Fibroblast of pulmonary artery (primary cell): Measurements from ENCODE around the gene MEP1A.

ENCODE experiments used
- DNase-seq: peaks from one replicate; pipeline ENCODE4 v3.0.0-alpha.2; 2010; ENCODE audit warnings: low read depth
- H3K4me3 ChIP-seq: replicated peaks from 2 replicates; pipeline ENCODE4 v1.5.1; 2011; ENCODE audit warnings: low read depth, mild to moderate bottlenecking, control low read depth, low read length, moderate library complexity
- CTCF ChIP-seq: IDR thresholded peaks from 2 replicates; pipeline ENCODE4 v1.5.1; 2011; ENCODE audit warnings: mild to moderate bottlenecking, control low read depth, low read length, inconsistent platforms; ENCODE audit errors: missing control alignments

MEP1A gene

GRCh38 chr6:46790355-46790874 lies 2.8 kb upstream of the MEP1A start:
- TF ChIP-seq CTCF: no peak
- no peak for DNase-seq
- no peak overlapping the region for H3K4me3 ChIP-seq

- no peak overlapping the region for H3K4me3 ChIP-seq
- TF ChIP-seq CTCF: no peak
- DNase-seq: no peak
Observed at GRCh38 chr6:46792635-46793034, 554 bp upstream of the MEP1A start.

GRCh38 chr6:46794068-46794467 lies 879 bp downstream of the MEP1A start:
- DNase-seq: no peak
- H3K4me3 ChIP-seq: no peak overlapping the region
- TF ChIP-seq CTCF: no peak

GRCh38 chr6:46795816-46796215 lies 2.6 kb downstream of the MEP1A start:
- DNase-seq: no peak
- no peak overlapping the region for H3K4me3 ChIP-seq
- TF ChIP-seq CTCF: no peak

- no peak overlapping the region for H3K4me3 ChIP-seq
- no peak for DNase-seq
- no peak for TF ChIP-seq CTCF
Observed at GRCh38 chr6:46796848-46797580, 3.8 kb downstream of the MEP1A start.

GRCh38 chr6:46799657-46800056 lies 6.5 kb downstream of the MEP1A start:
- no peak for DNase-seq
- no peak for TF ChIP-seq CTCF
- no peak overlapping the region for H3K4me3 ChIP-seq

- H3K4me3 ChIP-seq: no peak overlapping the region
- no peak for DNase-seq
- TF ChIP-seq CTCF: no peak
Observed at GRCh38 chr6:46808806-46809205, 15.6 kb downstream of the MEP1A start.
